IgD-negative memory B cell (primary cell): ENCODE results near the gene ALDH1A1. TPM values are rescaled to one million over a fixed set of nuclear protein-coding genes. Genes with fewer than 3 reads are reported as not detected.

Experiments
- H3K27ac Mint-ChIP-seq, 3 donors: one replicate each; pipeline ENCODE4 v1.8.0; 2020 to 2022; ENCODE audit warnings: mild to moderate bottlenecking in 3 of 3, mixed read lengths in 3 of 3, moderate library complexity in 1 of 3
- H3K27me3 Mint-ChIP-seq: one replicate; pipeline ENCODE4 v1.8.0; 2021; ENCODE audit warnings: mixed read lengths
- H3K36me3 Mint-ChIP-seq: one replicate; pipeline ENCODE4 v1.8.0; 2020; ENCODE audit warnings: mild to moderate bottlenecking, mixed read lengths
- H3K4me1 Mint-ChIP-seq, 3 donors: one replicate each; pipeline ENCODE4 v1.8.0; 2020 to 2022; ENCODE audit warnings: mixed read lengths in 3 of 3, mild to moderate bottlenecking in 1 of 3
- H3K4me3 Mint-ChIP-seq, 4 donors: one replicate each; pipeline ENCODE4 v1.8.0; 2020 to 2022; ENCODE audit warnings: mild to moderate bottlenecking in 4 of 4, mixed read lengths in 4 of 4, moderate library complexity in 3 of 4
- H3K9me3 Mint-ChIP-seq, 3 donors: one replicate each; pipeline ENCODE4 v1.8.0; 2020 to 2021; ENCODE audit warnings: mixed read lengths in 3 of 3, mild to moderate bottlenecking in 1 of 3
- polyA plus RNA-seq: library from polyadenylated mRNA; unstranded; fragments of 300-500 nt; fragmentation: Illumina TruSeq; gene quantifications from one replicate; pipeline ENCODE4 v1.2.3, GENCODE V29; 2021

Gene ALDH1A1
- polyA plus RNA-seq, 1 donor from 2014 or later = 0.10 TPM

- no peaks in the 10 kb centered on the region for H3K27me3 Mint-ChIP-seq
- H3K9me3 Mint-ChIP-seq = peaks cover 0 to 2% (median 0%) of the 10 kb centered on the region in 3 donors
- H3K4me3 Mint-ChIP-seq = no peak overlapping the region
- H3K4me1 Mint-ChIP-seq = no peaks in the 10 kb centered on the region
- no peak overlapping the region for H3K27ac Mint-ChIP-seq
- no peaks in the 10 kb centered on the region for H3K36me3 Mint-ChIP-seq
Observed at GRCh38 chr9:72905514-72906480, 47.1 kb downstream of the ALDH1A1 start.

DNA sequence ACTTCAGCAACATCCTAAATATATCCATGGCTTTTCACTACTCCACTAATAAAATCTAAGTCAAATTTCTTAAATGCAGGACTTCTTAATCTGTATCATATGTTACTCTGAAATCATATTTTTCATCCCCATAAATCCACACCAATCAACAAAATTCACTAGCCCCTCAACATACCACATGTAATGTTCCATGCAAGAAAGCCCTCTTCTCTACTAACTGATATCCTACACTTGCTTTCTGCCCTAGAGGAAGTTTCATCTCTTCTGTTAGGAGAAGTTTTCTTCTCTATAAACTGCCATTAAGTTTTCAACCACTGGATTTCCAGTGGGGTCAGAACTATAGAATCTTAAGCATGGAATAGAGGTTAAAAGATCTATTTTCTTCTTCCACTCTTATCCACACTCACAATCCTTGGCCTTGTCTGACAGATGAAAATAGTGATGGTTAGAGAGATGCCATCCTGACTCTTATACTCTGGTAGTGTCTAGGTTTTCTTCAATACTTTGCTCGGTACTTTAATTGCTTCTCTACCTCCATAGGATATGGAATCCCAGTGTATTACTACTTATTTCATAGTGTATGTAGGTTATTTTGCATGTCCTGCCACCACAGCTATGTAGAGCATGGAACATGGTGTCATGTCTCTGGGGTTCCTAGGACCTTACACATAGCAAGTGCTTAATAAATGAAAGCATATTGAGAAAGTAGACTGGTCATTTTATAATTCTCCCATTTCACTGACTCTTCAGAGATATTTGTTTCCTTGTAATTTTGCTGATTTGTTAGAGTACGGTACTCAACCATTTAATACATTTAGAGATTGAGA, 48.4 kb downstream of the ALDH1A1 start:
- Mint-ChIP-seq H3K36me3 (no peaks in the 10 kb centered on the region), H3K27ac (no peak overlapping the region), H3K27me3 (no peaks in the 10 kb centered on the region), H3K4me3 (no peak overlapping the region), H3K4me1 (no peaks in the 10 kb centered on the region), H3K9me3 (peaks cover 0 to 2% (median 0%) of the 10 kb centered on the region in 3 donors)

- H3K36me3 Mint-ChIP-seq = no peaks in the 10 kb centered on the region
- no peaks in the 10 kb centered on the region for H3K27me3 Mint-ChIP-seq
- no peak overlapping the region for H3K27ac Mint-ChIP-seq
- no peak overlapping the region for H3K4me3 Mint-ChIP-seq
- no peaks in the 10 kb centered on the region for H3K4me1 Mint-ChIP-seq
- H3K9me3 Mint-ChIP-seq = peaks cover 0 to 2% (median 0%) of the 10 kb centered on the region in 3 donors
Observed at GRCh38 chr9:72903103-72903502, 49.8 kb downstream of the ALDH1A1 start.

DNA sequence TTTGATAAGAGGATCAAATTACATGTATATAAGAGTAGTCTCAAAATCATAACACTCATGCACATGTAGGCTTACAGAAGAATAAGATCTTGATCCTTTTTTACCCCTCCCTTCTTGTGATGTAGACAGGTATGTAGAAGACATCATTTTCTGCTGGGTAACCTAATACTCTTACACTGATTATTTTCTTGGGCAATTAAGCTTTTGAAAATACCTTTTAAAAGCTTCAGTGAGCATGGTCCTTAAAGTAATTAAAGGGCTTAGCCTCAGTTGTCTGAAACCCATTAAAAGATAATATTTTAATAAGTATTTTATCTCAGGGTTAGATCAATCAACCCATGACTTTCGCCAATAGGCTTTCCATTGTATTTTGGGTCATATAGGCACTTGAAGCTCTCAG, 50.6 kb downstream of the ALDH1A1 start:
- H3K9me3 Mint-ChIP-seq = peaks cover 0 to 2% (median 2%) of the 10 kb centered on the region in 3 donors
- no peaks in the 10 kb centered on the region for H3K27me3 Mint-ChIP-seq
- no peak overlapping the region for H3K4me3 Mint-ChIP-seq
- H3K36me3 Mint-ChIP-seq = no peaks in the 10 kb centered on the region
- H3K4me1 Mint-ChIP-seq = no peaks in the 10 kb centered on the region
- no peak overlapping the region for H3K27ac Mint-ChIP-seq

DNA sequence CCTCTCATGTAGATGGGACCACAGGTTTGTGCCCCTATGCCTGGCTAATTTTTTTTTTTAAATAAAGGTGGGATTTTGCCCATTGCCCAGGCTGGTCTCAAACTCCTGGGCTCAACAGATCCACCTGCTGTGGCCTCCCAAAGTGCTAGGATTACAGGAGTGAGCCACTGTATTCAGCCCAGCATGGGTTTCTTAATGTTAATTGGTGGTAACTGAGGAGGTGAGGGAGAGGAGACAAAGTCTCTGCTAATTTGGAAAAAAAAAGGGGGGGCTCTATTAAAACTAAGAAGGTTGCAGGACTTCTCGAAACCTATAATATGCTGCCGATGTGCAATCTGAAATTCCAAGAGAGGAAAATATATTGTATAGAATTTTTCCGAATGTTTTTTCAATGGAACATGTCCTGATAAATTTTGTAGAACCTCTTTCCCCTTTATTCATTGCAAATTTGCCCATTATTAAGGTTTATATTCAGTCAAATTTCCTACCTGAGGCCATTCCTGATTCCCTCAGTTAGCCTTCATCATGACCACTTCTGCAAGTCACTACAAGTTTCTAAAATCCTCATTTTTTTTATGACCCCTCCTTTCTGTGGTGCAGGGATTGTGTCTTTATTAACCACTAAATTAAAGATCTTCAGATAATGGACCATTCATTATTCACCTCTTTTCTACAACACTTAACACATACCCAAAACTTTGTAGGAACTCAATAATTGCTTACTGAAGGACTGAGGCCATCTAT, 52.9 kb downstream of the ALDH1A1 start:
- H3K27ac Mint-ChIP-seq = no peak overlapping the region
- peaks cover 0 to 2% (median 2%) of the 10 kb centered on the region in 3 donors for H3K9me3 Mint-ChIP-seq
- H3K4me1 Mint-ChIP-seq = no peaks in the 10 kb centered on the region
- no peak overlapping the region for H3K4me3 Mint-ChIP-seq
- no peaks in the 10 kb centered on the region for H3K27me3 Mint-ChIP-seq
- no peaks in the 10 kb centered on the region for H3K36me3 Mint-ChIP-seq

DNA sequence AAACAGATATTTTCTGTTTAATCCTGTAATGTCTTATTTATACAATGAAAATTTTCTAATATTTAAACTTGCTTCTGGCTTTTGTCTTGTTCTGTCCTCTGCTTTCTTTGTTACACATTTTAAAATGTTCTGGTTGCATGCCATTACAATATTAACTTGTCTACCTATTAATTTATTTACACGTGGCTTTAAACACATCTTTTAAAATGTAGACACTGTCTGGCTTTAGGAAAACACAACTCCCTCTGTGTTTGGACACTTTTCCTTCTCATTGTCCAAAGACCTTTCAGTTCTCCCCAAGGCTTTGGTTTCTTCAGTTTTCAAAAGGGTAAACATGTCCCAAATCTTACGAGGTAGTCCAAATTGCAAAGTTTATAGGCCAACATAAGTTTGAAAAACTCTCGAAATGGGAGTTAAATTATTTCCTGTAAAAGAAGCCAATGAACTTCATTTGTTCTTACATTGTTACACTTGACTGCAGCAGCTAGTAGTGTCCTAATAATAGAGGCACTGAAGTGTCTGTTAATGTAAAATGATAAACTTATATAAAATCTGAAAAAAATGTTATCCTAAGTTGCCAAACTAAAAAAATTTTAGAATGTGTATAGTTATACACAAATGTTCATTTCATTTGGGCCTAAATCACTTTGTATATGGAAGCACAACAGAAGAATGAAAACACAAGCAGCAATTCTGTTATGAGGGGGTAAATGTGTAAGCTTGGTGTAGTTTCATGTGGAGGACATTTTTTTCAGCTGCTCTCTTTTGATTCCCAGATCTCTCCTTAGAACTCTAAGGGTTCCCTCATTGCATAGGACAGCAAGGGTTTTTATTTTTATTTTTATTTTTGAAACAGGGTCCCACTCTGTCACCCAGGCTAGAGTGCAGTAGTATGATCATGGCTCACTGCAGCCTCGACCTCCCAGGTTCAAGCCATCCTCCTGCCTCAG, 53.8 kb downstream of the ALDH1A1 start:
- Mint-ChIP-seq H3K36me3 (no peaks in the 10 kb centered on the region), H3K4me3 (no peak overlapping the region), H3K9me3 (peaks cover 0 to 2% (median 0%) of the 10 kb centered on the region in 3 donors), H3K4me1 (no peaks in the 10 kb centered on the region), H3K27ac (no peak overlapping the region), H3K27me3 (no peaks in the 10 kb centered on the region)

- Mint-ChIP-seq H3K9me3 (peaks cover 0 to 2% (median 0%) of the 10 kb centered on the region in 3 donors), H3K4me3 (no peak overlapping the region), H3K27me3 (no peaks in the 10 kb centered on the region), H3K36me3 (no peaks in the 10 kb centered on the region), H3K4me1 (no peaks in the 10 kb centered on the region), H3K27ac (no peak overlapping the region)
Observed at GRCh38 chr9:72898360-72898759, 54.5 kb downstream of the ALDH1A1 start.

DNA sequence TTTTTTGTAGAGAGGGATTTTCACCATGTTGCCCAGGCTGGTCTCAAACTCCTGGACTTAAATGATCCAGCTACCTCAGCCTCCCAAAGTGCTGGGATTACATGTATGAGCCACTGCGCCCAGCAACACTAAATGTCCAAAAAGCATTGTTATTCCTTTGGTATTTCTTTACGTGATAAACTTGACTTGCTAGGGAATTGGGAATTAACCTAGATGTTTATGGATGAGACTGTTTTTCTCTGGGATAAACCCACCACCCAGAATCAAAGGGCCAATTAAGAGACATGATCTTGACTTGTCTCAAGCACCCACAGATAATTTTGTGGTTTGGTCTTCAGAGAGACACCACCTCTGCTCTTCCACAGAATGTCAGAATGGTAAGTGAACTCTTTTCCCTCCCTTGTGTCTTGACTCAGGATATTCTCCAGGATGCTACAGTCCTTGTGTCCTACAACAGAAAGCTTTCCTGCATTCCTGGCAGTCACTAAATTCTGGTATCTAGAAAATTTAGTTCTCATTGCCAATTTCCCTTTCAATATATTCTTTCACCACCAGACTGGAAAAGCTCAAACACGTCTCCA, 55.7 kb downstream of the ALDH1A1 start:
- Mint-ChIP-seq H3K27me3 (no peaks in the 10 kb centered on the region), H3K27ac (no peak overlapping the region), H3K36me3 (no peaks in the 10 kb centered on the region), H3K9me3 (peaks cover 0 to 2% (median 0%) of the 10 kb centered on the region in 3 donors), H3K4me3 (no peak overlapping the region), H3K4me1 (no peaks in the 10 kb centered on the region)

DNA sequence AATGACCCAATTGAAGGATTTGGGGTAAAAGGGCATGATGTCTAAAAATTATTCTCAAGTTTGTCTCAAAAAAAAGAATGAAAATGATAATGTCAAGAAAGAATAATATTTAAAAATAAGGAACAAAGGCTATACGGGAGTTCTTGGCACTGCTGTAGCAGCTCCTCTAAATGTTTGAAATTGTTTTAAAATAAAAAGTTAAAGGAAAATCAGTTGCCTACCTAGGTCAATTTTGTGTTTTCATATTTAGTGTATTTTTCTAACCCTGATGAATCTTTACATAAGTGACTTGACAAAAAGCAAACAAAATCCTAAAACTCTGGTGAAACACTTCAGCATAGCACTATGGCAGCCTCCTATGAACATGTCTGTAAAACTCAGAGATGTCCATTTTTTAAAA, 56.4 kb downstream of the ALDH1A1 start:
- Mint-ChIP-seq H3K27me3 (no peaks in the 10 kb centered on the region), H3K27ac (no peak overlapping the region), H3K4me3 (no peak overlapping the region), H3K36me3 (no peaks in the 10 kb centered on the region), H3K4me1 (no peaks in the 10 kb centered on the region), H3K9me3 (peaks cover 0 to 2% (median 0%) of the 10 kb centered on the region in 3 donors)

DNA sequence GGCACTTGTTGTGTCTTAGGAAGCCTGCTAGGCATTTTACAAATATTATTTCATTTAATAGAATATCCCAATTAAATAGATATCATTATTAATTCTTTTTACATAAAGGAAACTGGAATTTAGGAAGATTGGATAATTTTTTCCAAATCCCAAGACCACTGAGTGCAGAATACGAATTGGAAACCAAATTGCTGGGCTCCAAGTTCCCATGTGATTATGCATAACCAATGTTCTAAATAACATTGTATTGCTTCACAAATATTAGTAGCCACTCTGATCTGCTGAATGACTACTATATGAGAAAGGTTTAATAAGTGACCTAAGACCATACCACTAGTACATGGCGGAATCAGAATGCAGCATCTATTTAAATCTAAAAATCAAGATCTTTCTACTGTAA, 57.7 kb downstream of the ALDH1A1 start:
- H3K4me1 Mint-ChIP-seq = no peaks in the 10 kb centered on the region
- H3K4me3 Mint-ChIP-seq = no peak overlapping the region
- H3K27ac Mint-ChIP-seq = no peak overlapping the region
- no peaks in the 10 kb centered on the region for H3K36me3 Mint-ChIP-seq
- H3K9me3 Mint-ChIP-seq = peaks cover 0 to 2% (median 0%) of the 10 kb centered on the region in 3 donors
- no peaks in the 10 kb centered on the region for H3K27me3 Mint-ChIP-seq

- H3K4me3 Mint-ChIP-seq = no peak overlapping the region
- peaks cover 0 to 2% (median 0%) of the 10 kb centered on the region in 3 donors for H3K9me3 Mint-ChIP-seq
- peaks cover 2% of the 10 kb centered on the region for H3K27me3 Mint-ChIP-seq
- no peaks in the 10 kb centered on the region for H3K4me1 Mint-ChIP-seq
- H3K36me3 Mint-ChIP-seq = no peaks in the 10 kb centered on the region
- H3K27ac Mint-ChIP-seq = no peak overlapping the region
Observed at GRCh38 chr9:72894342-72894741, 58.5 kb downstream of the ALDH1A1 start.

DNA sequence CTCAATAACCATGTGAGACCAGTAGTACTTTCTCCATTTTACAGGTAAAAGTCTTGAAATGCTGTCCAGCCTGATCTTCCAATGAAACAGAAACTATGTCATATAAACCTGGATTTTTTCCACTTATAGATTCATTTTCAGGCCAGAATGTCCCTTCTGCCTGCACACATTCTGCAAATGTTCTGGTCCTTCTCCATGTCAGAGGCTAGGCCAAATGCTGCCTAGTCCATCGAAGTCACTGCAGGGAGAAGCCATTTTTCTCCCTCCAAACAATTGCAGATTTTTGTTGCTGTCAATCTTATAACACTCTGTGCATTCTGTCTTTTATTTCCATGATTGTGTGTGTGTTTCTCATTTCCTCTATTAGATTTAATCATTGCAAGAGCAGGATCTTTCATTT, 59.4 kb downstream of the ALDH1A1 start:
- Mint-ChIP-seq H3K9me3 (peaks cover 0 to 2% (median 0%) of the 10 kb centered on the region in 3 donors), H3K4me3 (no peak overlapping the region), H3K4me1 (no peaks in the 10 kb centered on the region), H3K36me3 (no peaks in the 10 kb centered on the region), H3K27ac (no peak overlapping the region), H3K27me3 (peaks cover 2% of the 10 kb centered on the region)

- Mint-ChIP-seq H3K27ac (no peak overlapping the region), H3K27me3 (peaks cover 2% of the 10 kb centered on the region), H3K4me1 (no peaks in the 10 kb centered on the region), H3K9me3 (peaks cover 0 to 1% (median 0%) of the 10 kb centered on the region in 3 donors), H3K4me3 (no peak overlapping the region), H3K36me3 (no peaks in the 10 kb centered on the region)
Observed at GRCh38 chr9:72891043-72891442, 61.8 kb downstream of the ALDH1A1 start.
